Measurements from ENCODE around the gene POFUT2. TPM values are rescaled to one million over a fixed set of nuclear protein-coding genes. Genes with fewer than 3 reads are reported as not detected.

POFUT2 gene
- total and polyA plus RNA-seq, 4 donors, result 17.9 to 35.7 (median 26.1) TPM

DNA sequence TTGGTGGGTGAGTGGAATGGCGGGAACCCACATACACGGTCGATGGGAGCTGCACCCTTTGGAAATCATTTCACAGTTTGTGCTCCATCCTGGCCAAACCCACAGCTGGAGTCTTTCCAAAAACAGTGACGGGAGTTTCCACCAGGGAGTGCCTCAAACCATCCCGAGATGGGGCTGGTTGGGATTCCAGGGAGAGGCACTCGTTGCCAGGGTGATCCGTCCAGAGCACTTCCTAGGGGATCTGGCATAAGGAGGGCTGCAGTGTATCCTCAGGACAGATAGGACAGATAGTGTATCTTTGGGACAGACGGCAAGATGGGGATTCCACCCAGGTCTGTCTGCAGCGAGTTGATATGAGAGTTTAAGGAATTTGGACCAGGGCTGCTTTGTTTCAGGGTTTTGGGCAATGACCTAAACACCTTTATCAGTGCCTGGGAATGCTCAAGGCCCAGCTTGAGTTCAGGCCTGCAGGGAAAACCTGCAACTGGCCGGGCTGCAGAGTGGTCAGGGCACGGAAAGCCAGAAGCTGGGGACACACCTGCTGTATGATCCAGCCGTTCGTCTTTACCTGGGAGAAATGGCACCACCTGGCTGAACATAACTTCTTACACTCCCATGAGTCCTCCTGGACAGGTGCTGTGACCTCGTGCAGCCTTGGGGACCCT is 3.4 kb upstream of the POFUT2 start:
- H3K36me3 ChIP-seq (ENCODE audit: control insufficient read depth in 4 of 4, insufficient read depth in 4 of 4, low read length in 4 of 4), result peaks cover 0 to 3% (median under 1%) of the 10 kb centered on the region in 4 donors
- no peaks in the 10 kb centered on the region for H3K9me3 ChIP-seq (ENCODE audit: control insufficient read depth in 4 of 4, insufficient read depth in 3 of 4, low read length in 3 of 4)
- ATAC-seq (ENCODE audit: insufficient read depth, low FRiP score), result no peak
- no peak for DNase-seq
- peaks cover 4 to 53% (median 31%) of the 10 kb centered on the region in 5 donors for H3K4me1 ChIP-seq (ENCODE audit: control insufficient read depth in 5 of 5, insufficient read depth in 5 of 5, low read length in 5 of 5)
- H3K27me3 ChIP-seq (ENCODE audit: control insufficient read depth in 3 of 3, insufficient read depth in 3 of 3, low read length in 2 of 3), result no peaks in the 10 kb centered on the region
- 73 to 79% methylated on average over 14 of the region's 14 CpGs for WGBS, 2 donors
- no peak overlapping the region for H3K4me3 ChIP-seq
- H3K9ac ChIP-seq (ENCODE audit: insufficient read depth in 1 of 2, low read length in 2 of 2), result no peak overlapping the region
- H3K27ac ChIP-seq (ENCODE audit: low read depth in 1 of 2, low read length in 1 of 2), result peak overlapping the region in 1 of 2 donors; percentile 3
- TF ChIP-seq, protein P1, sequence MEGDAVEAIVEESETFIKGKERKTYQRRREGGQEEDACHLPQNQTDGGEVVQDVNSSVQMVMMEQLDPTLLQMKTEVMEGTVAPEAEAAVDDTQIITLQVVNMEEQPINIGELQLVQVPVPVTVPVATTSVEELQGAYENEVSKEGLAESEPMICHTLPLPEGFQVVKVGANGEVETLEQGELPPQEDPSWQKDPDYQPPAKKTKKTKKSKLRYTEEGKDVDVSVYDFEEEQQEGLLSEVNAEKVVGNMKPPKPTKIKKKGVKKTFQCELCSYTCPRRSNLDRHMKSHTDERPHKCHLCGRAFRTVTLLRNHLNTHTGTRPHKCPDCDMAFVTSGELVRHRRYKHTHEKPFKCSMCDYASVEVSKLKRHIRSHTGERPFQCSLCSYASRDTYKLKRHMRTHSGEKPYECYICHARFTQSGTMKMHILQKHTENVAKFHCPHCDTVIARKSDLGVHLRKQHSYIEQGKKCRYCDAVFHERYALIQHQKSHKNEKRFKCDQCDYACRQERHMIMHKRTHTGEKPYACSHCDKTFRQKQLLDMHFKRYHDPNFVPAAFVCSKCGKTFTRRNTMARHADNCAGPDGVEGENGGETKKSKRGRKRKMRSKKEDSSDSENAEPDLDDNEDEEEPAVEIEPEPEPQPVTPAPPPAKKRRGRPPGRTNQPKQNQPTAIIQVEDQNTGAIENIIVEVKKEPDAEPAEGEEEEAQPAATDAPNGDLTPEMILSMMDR (IDR thresholded peaks at IDR 0.05; ENCODE audit: control extremely low read depth, extremely low read depth), result no peak

DNA sequence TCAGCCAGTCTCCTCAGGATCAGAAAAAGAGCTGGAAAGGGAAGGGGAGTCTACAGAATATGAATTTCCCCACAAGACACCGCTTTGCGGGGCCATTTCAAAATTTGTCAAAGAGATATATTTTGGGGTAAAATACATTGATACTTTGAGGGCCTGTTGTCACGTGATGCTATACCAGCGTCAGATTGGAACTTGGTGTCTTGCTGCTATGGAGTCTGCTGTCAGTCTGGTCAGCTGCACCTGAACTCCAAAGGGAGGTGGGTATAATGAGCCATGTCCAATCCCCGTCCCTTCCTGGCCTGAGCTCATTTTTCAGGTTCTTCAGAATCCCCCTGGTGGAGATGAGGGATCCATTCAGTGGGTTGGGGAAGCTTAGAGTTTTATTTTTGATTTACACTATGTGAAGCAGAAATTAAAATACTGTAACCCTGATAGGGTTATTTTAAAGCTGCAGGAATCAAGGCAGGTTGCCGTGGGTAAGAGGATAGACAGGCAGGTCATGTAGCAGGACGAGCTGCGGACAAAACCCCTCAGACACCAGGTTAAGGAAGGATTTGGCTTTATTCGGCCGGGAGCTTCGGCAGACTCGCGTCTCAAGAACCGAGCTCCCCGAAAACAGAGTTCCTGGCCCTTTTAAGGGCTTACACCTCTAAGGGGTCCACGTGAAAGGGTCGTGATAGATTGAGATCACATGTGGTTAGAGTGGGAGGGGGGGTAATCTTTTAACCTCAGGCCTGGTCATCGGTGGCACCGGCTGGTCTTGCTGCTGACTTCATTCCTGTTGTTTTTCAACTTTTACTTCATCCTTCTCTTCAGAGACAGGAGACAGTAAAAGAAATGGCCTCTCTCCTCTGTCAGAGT is 2.2 kb upstream of the POFUT2 start:
- DNase-seq (no peak), ATAC-seq (ENCODE audit: insufficient read depth, low FRiP score) (no peak)
- H3K9me3 ChIP-seq (ENCODE audit: control insufficient read depth in 4 of 4, insufficient read depth in 3 of 4, low read length in 3 of 4), result no peaks in the 10 kb centered on the region
- peaks cover 6 to 12% (median 8%) of the 10 kb centered on the region in 4 donors for H3K36me3 ChIP-seq (ENCODE audit: control insufficient read depth in 4 of 4, insufficient read depth in 4 of 4, low read length in 4 of 4)
- peaks cover 4 to 43% (median 24%) of the 10 kb centered on the region in 5 donors for H3K4me1 ChIP-seq (ENCODE audit: control insufficient read depth in 5 of 5, insufficient read depth in 5 of 5, low read length in 5 of 5)
- H3K27ac ChIP-seq (ENCODE audit: low read depth in 1 of 2, low read length in 1 of 2), result no peak overlapping the region
- TF ChIP-seq, protein P1 (IDR thresholded peaks at IDR 0.05; ENCODE audit: control extremely low read depth, extremely low read depth), result no peak
- H3K9ac ChIP-seq (ENCODE audit: insufficient read depth in 1 of 2, low read length in 2 of 2), result no peak overlapping the region
- H3K27me3 ChIP-seq (ENCODE audit: control insufficient read depth in 3 of 3, insufficient read depth in 3 of 3, low read length in 2 of 3), result no peaks in the 10 kb centered on the region
- H3K4me3 ChIP-seq, result no peak overlapping the region
- WGBS, 2 donors, result 92 to 93% methylated on average over 19 of the region's 19 CpGs

DNA sequence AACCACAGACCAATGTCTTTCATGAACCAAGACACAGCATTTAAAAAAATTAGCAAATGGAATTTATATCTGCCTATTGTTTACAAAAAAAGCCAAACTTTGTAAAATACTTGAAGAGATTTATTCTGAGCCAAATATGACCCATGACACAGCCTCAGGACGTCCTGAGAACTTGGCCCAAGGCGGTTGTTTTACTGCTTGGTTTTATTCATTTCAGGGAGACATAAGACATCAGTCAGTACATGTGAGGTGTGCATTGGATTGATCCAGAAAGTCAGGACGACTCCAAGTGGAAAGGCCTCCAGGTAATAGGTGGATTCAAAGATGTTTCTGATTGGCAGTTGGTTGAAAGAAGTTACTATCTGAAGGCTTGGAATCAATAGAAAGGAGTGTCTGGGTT is 1.4 kb upstream of the POFUT2 start:
- Histone ChIP-seq H3K4me1 (ENCODE audit: control insufficient read depth in 5 of 5, insufficient read depth in 5 of 5, low read length in 5 of 5) (peaks cover 4 to 35% (median 17%) of the 10 kb centered on the region in 5 donors), H3K9me3 (ENCODE audit: control insufficient read depth in 4 of 4, insufficient read depth in 3 of 4, low read length in 3 of 4) (no peaks in the 10 kb centered on the region), H3K36me3 (ENCODE audit: control insufficient read depth in 4 of 4, insufficient read depth in 4 of 4, low read length in 4 of 4) (peaks cover 9 to 20% (median 15%) of the 10 kb centered on the region in 4 donors), H3K4me3 (no peak overlapping the region), H3K27me3 (ENCODE audit: control insufficient read depth in 3 of 3, insufficient read depth in 3 of 3, low read length in 2 of 3) (no peaks in the 10 kb centered on the region), H3K27ac (ENCODE audit: low read depth in 1 of 2, low read length in 1 of 2) (no peak overlapping the region), H3K9ac (ENCODE audit: insufficient read depth in 1 of 2, low read length in 2 of 2) (no peak overlapping the region)
- TF ChIP-seq, protein P1 (IDR thresholded peaks at IDR 0.05; ENCODE audit: control extremely low read depth, extremely low read depth), result no peak
- no peak for DNase-seq
- WGBS, 2 donors, result 92 to 99% methylated on average over 3 of the region's 3 CpGs
- no peak for ATAC-seq (ENCODE audit: insufficient read depth, low FRiP score)
